Lower leg skin (tissue), 3 donors: ENCODE data around the gene STARD13.

Experiments
- CTCF ChIP-seq, 3 donors: fragments of 450-650 bp; IDR thresholded peaks; one replicate each; pipeline ENCODE4 v1.5.1; 2016; ENCODE audit warnings: antibody characterized with exemption in 3 of 3, mild to moderate bottlenecking in 3 of 3, moderate library complexity in 2 of 3
- POLR2A ChIP-seq, 2 donors: fragments of 450-650 bp; IDR thresholded peaks; one replicate each; pipeline ENCODE4 v1.6.1; 2016 to 2017; ENCODE audit warnings: antibody characterized with exemption in 2 of 2, mild to moderate bottlenecking in 1 of 2, moderate library complexity in 1 of 2

GRCh38 chr13:33256148-33256840 is 29.3 kb downstream of the STARD13 start:
- TF ChIP-seq CTCF (IDR thresholded peaks at IDR 0.05) (no peak), POLR2A (IDR thresholded peaks at IDR 0.05) (no peak)
